PFSK-1 (cell line): Measurements from ENCODE around the gene FLT4.

ENCODE experiments used
- POLR2AphosphoS5 ChIP-seq: IDR thresholded peaks from 2 replicates; pipeline ENCODE4 v1.6.1; 2012; ENCODE audit warnings: low read depth, mild to moderate bottlenecking, control low read depth, low read length, moderate library complexity
- REST ChIP-seq, 2 experiments: IDR thresholded peaks; 2 replicates each; pipeline versions ENCODE4 v1.6.1 to v1.8.0; 2011 to 2012; ENCODE audit warnings: low read depth in 2 of 2, low read length in 2 of 2, control low read depth in 1 of 2, inconsistent platforms in 1 of 2, mild to moderate bottlenecking in 1 of 2, moderate library complexity in 1 of 2; ENCODE audit not compliant: insufficient read depth in 1 of 2
- SIN3A ChIP-seq: IDR thresholded peaks from 2 replicates; pipeline ENCODE4 v1.6.1; 2012; ENCODE audit warnings: mild to moderate bottlenecking, low read length, moderate library complexity, borderline replicate concordance; ENCODE audit not compliant: insufficient read depth

DNA sequence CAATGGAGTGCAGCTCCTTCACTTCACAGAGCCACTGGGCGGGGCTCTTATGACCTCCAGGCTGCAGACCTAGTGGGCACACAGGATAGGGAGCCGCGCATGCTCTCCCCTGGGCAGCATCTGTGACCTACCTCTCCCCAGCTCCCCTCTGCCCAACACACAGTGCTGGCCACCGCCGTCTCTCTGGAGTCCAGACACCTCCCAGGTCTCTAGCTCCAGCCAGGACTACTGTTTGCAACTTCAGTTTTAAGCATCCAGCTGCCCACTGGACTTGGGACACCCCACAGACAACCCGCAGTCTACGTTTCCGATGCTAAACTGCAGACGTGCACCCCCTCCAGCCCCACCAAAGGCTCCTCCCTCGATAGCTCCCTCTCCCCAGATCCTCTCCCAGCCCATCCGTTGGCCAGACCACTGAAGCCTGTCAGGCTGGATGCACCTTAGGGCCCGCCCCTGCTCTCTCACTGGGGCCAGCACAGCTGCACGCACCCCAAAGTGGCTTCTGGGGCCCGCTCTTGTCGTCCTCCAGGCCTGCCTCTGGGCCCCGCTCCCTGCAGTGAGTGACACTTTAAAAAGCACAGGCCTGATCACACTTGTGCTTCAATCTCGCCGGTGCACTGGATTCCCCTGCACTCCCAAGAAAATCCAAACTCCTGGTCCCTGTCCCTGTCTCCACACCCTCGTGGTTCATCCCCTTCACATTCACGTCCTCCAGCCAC lies 11.3 kb downstream of the FLT4 start:
- TF ChIP-seq POLR2AphosphoS5 (no peak), REST (IDR thresholded peaks at IDR 0.05; ENCODE audit: insufficient read depth in 1 of 2, low read depth in 2 of 2, low read length in 2 of 2) (no peak), SIN3A (no peak)
